ENCODE measurements around the gene KRT6C.
A peak's percentile ranks its signal among the peaks of the same experiment; 100 is the strongest.
"Not testable (repeated sequence)": the region's sequence is repeated elsewhere in the genome, so short reads cannot be mapped to it uniquely, and the experiment has no call there.

Gene KRT6C

DNA sequence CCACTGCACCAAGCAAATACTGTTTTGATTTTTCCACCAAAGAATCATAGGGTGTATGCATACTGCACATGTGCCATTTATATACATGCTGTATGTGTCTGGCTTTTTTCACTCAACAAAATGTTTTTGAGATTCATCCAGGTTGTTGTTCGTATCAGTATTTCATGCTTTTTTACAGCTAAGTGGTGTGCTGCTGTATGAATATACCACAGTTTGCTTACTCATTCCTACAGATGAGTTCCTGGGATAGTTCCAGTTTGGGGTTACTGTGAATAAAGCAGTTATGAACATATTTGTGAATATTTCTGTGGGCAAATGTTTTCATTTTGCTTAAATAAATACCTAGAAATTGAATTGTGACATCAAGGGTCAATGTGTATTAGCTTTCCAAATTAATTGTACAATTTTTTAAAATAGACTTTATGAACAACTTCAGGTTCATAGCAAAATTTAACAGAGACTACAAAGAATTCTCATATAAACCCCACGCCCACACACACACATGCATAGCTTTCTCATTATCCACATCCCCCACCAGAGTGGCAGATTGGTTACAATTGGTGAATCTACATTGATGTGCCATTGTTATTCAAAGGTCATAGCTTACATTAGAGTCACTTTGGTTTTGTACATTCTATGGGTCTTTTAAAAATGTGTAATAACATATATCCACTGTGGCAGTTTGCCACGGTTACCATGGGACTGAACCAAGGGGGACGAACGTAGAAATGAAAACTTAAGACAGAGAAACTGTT lies 26.4 kb upstream of the KRT6C start:
- DNase-seq, result no peak

DNA sequence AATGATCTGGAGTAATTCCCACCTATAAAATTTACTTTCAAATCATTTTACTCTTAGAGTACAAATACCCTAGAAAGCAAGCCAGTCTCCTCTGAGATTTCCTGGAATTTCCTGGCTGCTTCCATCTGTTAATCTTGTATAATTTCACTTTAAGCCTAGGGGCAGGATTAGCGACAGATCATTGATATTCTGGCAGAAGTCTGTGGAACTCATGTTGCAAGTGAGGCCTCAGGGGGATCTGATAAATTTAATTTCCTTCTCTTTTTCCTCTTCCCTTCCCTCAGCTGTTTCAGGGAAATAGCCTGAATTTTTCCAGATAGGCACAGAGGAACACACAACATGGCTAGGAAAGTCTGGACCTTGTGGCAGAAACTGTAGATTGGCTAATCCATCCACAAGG lies 25.3 kb upstream of the KRT6C start:
- DNase-seq, result no peak

DNA sequence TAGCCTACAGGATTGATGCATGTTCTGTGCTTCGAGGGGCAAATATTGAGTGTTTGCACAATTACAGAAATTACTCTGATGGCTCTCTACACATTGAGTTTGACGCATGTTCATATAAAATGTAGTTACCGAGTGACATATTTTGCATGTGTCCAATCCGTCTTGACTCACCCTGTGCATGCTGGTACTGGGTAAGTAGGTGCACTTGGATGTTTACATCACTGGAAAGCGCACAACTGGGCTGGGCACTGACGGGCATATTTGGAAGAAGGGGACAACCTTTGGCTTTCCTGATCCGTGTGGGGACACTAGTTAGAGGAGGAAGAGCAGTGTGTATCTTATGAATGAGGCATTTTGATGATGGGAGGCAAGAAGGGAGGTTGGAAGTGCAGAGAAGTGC lies 24.4 kb upstream of the KRT6C start:
- DNase-seq, result no peak

DNA sequence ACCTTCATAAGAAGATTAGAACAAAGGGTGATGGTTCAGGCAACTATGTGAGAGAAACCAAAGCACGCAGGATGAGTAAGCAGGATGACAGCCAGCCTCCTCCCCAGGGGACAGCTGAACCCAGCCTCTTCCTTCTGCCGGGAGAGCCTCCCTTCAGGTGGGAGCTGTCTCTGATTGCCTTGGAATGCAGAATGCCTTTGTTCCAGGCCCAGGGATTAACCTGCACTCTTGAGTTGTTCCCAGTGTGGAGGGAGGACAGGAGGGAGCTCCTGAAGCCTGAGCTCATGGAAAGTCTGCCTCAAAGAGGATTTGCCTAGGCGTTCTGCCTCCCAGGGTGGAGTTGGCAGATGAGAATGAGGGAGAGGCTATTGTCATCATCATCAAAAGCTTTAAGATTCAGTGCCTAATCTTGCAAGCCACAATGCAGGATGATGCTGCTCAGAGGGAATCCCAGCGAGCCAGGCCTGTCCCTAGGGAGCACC lies 23.0 kb upstream of the KRT6C start:
- DNase-seq, result no peak

DNA sequence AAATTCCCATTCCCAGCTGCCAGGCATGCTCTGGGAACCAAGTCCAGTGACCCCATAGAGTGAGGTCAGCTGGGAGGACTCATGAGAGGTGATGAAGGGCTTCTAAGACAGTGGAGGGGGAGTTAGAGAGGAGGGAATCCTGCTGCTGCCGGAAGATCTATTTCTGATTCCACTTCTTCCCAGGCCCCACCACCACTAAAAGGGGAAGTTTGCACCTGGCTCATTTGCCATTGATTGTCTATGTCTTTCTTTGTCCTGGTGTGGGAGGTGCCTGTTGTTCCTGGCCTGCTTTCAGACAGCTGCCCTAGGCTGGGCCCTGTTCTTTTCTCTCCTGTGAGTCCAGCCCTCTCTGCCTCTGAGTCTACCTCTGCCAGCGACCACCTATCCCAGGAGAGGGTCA lies 22.4 kb upstream of the KRT6C start:
- DNase-seq, result no peak

DNA sequence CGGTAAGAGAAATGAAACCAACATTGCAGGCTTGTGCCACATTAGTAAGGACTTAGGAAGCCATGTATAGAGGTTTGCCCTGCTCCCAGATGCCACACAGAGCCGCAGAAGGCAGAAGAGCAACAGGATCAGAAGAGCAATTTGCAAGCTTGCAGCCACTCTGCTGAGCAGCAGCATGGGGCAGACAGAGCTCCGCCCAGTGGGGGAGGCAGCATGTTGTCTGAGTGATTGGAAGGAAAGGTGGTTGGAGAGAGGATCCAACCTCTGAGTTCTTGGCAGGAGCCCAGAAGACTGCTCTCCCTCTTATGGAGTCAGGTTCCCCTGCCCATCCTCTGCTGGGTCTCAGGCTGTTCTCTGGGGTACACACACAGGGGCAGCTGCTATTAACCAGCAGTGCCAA lies 21.8 kb upstream of the KRT6C start:
- peak; percentile 18 for DNase-seq

DNA sequence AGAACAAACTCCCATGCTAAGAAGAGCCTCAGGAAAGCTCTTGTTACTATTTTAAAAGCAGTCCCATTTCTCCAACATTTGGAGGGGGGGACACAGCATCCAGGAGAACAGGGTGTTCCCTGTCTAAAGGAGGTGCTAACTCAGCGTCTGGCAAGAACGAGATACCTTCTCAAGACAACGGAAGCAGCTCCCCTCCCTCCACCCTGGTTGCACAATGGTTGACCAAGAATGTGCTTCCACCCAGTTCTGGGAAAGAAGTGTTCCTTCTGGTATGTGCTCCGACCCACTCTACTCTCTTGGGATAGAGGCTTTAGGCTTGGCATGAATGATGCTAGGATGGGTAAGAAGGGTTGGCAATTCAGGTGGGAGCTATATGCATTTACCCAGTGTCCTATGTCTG lies 20.9 kb upstream of the KRT6C start:
- DNase-seq, result peak; percentile 18

DNA sequence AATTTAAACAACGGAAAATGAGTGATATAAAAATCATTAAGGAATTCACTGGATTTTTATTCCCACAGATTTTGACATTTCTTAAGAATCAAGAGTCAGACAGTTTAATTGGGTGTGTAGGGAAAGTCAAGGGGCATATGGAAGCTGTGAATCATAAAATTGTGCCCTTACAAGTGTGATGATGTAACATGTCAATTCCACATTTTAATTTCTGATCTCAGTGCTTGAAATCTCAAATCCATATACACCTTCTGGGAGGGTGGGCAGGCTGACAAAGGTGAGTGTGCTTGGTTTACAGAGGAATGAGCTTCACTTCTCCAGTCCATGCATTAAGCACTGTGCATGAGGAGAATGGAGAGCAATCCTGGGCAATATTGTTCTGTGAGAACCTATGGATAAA lies 20.5 kb upstream of the KRT6C start:
- peak; percentile 17 for DNase-seq

DNA sequence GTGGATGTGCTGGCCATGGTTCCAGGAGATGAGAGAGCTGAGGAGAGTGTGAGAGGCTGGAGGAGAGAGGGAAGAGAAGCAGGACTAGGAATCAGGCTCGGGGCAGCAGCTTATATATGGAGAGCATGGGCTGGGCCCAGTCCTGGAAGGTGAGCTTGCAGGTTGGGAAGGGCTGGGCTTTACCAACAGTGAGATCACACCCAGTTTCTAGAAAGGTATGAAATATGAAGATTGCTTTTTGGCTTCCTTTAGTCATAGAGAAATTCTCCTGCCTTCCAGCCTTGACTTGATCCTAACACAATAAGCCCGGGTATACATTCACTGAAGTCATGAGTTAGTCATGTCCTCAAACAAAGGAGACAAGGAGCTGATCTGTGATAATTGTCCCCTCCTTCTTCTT lies 19.6 kb upstream of the KRT6C start, which contains the start of gene KRT6A:
KRT6A (minus strand) TSS at position 86 of the 400 bp plus-strand sequence; CDS start at position 17, 69 bp downstream.
- no peak for DNase-seq

DNA sequence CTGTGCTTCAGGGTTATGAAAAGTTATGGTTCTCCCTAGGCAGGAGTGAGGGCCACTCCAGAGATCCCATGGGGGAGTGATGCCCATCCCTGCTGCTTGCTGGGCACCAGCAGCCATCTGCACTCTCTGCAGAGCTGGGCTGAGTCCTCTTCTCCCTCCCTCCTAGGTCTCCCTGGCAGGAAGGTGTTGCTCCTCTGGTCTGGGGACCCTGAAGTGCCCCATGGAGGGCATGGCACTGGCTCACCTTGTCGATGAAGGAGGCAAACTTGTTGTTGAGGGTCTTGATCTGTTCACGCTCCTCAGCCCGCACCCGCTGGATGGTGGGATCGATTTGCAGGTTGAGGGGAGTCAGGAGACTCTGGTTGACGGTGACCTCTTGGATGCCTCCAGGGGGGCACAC lies 18.8 kb upstream of the KRT6C start:
- not testable (repeated sequence) for DNase-seq

DNA sequence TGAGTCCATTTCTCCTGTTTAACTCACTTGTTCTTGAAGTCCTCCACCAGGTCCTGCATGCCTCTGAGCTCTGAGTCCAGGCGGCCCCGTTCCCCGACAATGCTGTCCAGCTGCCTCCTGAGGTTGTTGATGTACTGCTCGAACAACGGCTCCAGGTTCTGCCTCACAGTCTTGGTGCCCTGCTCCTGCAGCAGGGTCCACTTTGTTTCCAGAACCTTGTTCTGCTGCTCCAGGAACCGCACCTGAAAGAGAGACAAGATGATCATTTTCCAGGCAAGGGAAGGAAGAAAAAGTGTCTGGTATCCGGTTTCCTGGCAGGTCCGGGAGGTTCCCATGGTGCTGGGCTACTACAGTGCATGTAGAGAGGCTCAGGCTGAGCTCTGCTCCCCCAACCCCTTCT lies 17.9 kb upstream of the KRT6C start:
- not testable (repeated sequence) for DNase-seq

DNA sequence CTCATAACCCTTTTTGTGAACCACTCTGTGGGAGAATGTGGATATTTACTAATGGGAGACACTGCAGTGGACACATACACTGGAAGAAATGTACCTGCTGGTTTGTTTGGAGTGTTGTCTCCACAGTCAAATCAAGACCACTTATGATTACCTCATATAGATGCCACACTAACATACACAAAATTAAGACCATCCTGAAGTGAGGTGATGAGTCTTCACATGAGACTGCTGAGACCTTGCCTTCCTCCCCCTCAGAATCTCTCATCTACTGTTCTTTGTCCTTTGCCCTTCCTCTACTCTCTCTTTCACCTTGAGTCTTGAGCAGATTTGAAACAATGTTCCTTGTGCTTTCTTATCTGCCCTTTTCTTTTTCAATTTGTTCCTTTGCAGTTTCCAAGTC lies 15.1 kb upstream of the KRT6C start:
- no peak for DNase-seq

DNA sequence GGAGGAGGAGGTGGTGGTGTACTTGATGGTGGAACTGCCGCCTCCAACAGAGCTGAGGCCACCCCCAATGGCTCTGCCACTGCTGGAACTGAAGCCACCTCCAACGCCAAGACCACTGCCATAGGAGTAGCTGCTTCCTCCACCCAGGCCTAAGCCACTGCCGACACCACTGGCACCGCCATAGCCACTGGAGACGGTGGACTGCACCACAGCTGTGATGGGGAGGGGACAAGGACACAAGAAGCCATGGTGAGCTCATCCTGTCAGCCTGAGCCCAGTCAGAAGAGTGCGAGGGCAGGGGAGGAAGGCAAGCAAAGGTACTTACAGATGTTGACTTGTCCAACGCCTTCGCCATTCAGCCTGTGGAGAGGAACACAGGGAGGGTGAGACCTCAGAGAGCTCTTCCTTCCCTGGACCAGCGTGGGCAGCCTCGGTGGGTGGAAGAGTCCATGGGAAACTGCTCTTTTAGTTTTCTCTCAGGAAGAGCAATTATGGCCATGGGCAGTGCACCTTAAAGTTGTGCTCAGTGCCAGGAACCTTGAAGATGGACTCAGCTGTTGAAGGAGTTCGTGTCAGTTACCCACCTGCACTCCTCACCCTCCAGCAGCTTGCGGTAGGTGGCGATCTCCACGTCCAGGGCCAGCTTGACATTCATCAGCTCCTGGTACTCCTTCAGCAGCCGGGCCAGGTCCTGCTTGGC lies 14.3 kb upstream of the KRT6C start:
- DNase-seq, result not testable (repeated sequence)

DNA sequence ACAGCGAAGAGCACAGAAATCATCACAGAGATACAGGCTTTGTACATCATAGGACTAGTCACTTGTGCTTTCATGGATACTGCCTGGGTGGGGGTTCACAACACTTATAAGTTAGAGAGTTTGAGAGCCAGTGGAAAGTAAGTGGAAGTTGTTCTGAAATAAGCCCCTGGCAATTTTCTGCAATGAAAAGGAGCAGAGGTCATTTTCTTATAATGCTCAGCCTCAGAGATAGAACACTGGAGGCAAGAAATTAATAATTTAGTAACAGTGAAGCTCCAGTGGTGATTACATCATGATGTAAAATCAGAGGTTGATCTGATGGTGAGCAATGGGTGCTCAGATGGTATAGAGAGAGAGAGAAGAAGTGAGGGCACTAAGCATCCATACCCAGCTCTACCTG lies 13.6 kb upstream of the KRT6C start:
- DNase-seq, result no peak

DNA sequence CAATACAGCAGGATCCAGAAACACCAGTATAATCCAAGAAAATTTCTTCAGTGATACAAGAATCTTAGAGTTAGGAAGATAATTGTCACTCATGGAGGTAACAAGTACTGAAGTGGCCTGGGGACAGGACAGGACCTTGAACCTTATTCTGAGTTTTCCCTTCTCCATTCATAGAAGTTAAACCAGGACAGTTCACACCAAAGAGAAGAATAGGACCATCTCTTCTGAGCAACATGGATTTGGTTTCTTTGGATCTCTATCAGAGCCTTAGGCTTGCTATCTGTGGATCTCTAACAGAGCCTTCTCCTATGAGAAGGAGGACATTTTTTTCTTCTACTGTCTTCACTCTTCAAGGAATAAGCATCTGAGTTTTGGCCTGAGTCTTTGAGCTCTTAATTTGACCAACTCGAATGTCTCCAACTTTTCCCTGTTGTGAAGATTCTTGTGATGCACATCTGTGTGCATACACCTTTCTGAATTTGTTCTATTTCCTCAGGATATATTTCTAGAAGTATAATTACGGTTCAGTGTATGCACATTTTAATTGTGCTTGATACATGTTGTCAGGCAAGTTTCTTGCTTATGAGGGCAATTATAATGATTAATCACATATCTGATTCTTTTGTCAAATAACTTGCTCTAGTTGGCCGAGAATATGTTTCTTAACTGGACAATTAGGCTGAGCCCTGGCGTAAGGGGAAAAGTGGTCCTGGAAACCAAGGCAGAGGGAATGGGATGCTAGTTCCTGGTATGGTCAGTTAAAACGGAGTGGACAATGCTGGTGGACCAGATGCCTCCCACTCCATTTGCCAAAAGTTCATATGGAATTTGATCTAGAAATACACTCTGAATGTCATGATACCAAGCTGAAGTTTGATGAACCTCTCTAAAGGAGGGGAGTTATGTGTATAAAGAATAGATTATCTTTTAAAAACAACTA lies 12.8 kb upstream of the KRT6C start:
- no peak for DNase-seq

DNA sequence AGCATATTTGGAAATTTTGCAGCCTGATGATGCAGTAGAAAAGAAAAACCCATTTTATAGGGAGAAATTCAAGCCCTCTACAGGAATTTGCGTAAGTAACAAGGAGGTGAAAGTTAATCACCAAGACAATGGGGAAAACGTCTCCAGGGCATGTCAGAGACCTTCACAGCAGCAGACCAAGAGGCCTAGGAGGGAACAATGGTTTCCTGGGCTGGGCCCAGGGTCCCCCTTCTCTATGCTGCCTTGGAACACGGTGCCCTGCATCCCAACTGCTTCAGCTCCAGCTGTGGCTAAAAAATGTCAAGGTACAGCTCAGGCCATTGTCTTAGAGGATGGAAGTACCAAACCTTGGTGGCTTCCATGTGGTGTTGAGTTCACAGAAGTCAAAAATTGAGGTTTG lies 6.5 kb upstream of the KRT6C start:
- no peak for DNase-seq

DNA sequence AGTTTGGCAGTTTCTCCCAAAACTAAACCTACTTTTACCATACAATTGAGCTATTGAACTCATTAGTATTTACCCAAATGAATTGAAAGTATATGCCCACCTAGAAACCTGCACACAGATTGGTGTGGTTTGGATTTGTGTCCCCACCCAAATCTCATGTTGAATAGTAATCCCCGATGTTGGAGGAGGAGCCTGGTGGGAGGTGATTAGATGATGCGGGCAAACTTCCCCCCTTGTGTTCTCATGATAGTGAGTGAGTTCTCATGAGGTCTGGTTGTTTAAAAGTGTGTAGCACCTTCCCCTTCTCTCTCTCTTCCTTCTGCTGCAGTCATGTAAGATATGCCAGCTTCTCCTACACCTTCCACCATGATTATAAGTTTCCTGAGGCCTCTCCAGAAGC lies 4.0 kb upstream of the KRT6C start:
- DNase-seq, result no peak

DNA sequence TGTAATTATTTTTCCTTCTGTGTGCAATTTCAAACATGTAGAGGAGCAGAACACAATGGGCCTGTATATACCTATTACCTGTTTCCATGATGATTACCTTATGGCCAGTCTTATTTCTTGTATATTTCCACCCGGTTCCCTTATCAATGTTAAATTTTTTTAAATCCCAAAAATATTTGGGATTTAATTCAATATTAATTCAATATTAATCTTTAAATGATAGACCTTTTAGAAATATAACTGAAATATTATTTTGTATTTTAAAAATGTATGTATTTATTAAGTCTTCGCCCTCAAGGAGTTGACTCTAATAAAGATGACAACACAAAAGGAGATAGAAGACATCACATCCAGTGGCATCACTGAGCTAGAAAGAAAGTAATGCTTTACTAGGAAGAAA lies 607 bp upstream of the KRT6C start:
- DNase-seq, result no peak

DNA sequence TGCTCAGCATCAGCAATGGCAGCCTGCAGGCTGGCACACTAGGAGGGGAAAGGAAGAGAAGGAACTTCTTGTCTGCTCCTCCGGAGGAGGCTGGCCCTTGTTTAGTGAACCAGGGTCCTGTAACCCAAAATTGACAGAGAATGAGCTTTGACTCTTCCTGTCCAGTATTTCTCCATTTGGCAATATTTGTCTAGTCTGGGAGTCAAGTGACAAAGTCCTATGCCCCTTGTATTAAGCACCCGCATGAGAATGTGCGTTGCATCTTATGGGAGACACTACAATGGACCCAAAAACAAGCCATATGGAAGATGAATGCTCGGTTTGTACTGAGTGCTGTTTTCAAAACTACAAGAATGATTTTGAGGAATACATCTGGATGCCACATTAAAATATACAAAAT lies 3.8 kb downstream of the KRT6C start:
- DNase-seq, result no peak

DNA sequence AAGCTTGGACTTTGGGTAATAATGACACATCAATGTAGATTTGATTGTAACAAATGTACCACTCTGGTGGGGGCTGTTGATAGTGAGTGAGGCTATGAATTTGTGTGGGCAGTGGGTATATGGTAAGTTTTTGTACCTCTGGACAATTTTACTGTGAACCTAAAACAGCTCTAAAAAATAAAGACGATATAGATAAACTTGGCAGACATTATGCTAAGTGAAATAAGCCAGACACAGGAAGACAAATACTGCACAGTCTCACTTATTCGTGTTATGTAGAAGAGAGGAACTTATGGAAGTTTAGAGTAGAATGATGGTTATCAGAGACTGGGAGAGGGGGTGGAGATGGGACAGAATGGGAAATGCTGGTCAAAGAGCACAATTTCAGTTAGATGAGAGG lies 8.7 kb downstream of the KRT6C start:
- DNase-seq, result no peak

DNA sequence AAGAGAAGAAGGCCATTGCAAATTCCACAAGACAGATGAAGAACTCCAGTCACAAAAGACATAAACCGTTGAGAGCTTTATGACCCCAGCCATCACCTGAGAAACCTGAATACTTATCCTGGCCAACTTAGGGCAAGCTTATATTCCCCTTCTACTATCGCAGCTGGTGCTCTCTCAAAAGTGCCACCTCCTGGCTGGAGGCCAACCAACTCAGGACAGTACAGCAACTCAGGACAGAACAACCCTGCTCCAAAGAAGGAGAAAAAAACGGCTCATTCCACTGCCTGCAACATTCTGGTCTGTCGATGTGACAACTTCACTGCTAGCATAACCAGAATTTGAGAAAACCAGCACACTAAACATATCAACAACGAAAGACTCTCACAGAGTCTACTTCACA lies 11.9 kb downstream of the KRT6C start:
- no peak for DNase-seq

DNA sequence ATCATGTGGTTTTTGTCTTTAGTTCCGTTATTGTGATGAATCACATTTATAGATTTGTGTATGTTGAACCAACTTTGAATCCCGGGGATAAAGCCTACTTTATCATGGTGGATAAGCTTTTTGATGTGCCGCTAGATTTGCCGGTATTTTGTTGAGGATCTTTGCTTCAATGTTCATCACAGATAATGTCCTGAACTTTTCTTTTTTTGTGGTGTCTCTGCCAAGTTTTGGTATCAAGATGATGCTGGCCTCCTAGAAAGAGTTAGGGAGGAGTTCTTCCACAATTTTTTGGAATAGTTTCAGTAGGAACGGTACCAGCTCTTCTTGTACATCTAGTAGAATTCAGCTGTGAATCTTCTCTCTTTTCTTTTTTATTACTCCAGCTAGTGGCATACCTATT lies 14.7 kb downstream of the KRT6C start:
- no peak for DNase-seq

DNA sequence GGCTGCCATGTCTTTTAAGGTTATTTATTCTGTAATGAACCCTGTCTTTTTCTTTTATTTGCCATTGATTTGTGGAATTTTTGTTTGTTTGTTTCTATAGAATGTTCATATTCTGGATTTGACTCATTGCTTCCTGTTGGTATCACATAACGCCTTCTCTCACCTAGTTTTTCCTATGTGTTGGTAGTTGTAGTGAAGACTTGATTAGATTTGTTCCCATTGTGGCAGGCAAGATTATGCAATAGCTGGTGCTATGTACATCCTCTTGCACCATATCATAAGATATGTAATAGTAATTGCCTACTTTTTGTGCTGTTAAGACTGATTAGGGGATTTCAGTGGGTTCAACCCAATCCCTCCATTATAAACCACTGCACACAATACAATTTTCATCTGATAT lies 17.8 kb downstream of the KRT6C start:
- peak; percentile 59 for DNase-seq
